ENCODE data around the gene CD9.

CD9 gene

DNA sequence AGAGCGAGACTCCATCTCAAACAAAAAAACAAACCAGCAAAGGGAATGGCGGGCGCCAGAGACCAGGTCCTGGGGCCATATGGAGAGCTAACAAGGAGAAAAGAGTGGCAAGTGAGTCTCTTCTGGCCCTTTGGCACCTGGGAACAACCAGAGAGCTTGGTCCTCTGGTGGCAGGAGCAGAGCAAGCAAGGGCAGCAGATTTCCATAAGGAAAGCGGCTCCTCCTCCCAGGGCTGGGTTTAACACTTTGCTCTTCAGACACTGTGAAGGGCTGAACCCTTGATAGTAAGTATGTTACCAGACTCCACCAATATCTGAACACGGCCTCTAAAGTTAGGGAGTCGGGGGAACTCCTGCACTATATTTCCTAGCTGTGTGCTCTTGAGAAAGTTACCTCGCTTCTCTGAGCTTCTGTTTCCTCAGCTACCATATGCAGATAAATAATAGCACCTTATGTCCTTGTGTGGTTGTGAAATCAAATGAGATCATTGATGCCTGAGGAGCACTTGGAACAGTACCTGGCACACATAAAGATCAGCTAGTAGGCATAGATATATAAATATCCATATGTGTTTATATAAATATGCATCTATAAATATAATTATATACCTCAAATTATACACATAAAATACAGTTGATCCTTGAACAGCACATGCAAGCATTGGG lies 76.9 kb downstream of the CD9 start:
- DNase-seq: no peak

GRCh38 chr12:6277982-6278438 lies 77.8 kb downstream of the CD9 start:
- DNase-seq: no peak

DNA sequence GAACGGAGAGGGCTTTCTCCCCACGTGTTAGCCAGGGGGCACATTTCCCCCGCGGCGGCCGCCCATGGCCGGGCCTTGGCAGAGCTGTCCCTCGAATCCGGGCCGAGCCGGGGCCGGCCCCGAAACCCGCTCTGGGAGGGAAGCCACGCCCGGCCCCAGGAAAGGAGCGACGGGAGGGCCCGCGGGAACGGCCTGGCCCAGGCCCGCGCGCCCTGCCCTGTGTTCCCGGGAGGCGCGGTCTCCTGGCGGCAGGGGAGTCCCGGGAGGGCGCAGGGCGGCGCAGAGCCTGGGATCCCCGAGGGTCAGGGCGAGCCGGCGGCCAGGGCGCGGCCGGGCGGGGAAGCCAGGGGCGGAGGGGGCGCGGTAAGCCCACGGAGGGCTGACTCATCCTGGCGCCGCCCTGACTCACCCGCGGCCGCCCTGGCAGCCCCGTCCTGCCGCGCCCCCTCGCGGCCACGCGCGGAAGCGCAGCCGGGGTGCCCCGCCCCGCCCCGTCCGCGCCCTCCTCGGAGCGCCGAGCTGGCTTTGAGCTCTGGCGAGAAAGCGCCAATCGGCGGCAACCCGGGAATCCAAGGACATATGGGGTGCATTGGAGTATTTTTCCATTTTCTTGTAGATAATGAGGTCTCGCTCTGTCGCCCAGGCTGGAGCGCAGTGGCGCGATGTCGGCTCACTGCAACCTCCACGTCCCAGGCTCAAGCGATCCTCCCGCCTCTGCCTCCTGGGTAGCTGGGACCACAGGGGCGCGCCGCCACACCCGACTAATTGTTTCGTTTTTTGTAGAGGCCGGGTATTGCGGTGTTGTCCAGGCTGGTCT lies 78.4 kb downstream of the CD9 start:
- DNase-seq: peak; percentile 68 to 74

DNA sequence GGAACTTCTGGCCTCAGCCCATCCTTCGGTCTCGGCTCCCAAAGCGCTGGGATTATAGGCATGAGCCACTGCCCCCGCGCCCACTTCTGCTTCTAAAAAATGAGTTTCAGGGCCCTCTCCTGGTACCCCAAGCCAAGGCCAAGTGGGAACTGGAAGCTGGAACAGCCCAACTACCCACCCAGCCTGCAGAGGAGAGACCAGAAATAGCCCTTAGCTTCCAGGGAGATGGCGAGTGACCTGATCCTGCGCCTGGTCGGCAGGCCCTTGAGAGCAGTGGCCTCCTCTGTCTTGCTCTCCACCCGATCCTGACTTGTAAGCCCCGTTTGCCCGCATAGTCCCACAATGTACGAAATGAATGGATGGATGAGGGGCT lies 79.0 kb downstream of the CD9 start:
- no peak for DNase-seq

DNA sequence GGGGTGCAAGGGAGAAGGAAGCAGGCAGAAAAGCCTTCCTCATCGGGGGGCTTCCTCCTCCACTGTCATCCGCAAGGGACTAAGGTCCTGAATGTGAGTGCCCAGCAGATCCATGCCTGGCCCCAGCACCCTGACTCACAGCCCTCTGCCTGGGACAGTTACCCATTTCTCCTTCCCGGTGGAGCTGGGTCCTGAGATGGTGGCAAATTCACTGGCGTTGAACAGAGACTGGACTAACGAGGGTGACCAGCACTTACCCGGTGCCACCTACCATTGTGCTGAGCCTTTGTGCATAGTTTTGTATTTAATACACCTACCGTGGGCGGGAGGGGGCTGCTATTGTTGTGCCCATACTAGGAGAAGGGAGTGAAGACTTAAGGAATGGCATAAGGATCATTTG lies 79.4 kb downstream of the CD9 start:
- no peak for DNase-seq

DNA sequence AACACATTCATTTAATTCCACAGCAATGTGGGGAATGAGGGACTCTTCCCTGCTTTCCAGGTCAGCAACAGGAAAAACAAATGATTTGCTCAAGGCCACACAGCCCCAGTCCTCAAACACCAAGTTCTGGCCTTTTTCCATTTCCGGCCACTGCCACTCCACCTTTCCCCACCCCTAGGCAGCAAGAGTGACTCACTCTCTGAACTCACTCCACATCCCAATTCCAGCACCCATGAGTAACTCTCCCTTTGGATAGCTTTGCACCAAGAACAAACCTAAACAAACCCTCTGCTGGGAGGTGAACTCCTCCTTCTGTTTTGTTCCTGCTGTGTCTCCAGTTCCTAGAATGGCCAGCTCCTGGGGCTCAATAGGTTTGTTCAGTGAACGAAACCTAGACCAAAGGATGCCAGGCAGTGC lies 79.9 kb downstream of the CD9 start:
- no peak for DNase-seq

DNA sequence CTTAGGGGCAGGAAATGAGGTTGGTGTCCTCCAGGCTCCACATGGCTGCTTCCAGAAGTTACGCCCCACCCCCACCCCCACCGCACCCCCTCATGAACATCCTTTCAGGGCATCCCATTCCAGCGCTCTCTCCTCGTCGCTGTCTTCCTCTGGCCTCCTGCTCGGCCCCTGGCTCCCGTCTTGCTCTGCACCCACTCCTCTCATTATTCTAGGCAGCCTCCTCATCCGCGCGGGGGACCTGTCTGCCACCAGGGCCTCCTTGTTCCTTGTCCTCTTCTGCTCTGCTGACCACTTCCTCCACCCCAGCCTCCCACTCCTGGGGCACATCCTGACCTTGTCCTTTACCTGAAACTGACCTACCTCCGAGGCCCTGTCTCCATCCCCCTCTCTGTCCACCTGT lies 80.5 kb downstream of the CD9 start:
- DNase-seq: no peak

- no peak for DNase-seq
These were observed 81.0 kb downstream of the CD9 start for GRCh38 chr12:6281081-6281809.

DNA sequence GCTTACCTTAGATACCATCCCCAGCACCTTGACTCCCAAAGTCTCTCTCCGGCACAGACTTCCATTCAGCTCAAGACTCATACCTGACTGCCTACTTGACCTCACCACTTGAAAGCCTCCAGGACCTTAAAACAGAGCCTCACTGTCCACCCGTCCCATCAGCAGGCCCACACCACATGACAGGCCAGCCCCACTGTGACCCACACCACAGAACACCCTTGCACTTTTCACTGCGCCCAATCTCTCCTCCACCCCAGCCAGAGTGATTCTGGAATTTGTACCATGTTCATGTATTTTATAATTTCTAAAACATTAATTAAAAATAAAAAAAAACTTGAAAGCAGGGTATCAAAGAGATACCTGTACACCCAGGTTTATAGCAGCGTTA lies 82.2 kb downstream of the CD9 start:
- DNase-seq: no peak

DNA sequence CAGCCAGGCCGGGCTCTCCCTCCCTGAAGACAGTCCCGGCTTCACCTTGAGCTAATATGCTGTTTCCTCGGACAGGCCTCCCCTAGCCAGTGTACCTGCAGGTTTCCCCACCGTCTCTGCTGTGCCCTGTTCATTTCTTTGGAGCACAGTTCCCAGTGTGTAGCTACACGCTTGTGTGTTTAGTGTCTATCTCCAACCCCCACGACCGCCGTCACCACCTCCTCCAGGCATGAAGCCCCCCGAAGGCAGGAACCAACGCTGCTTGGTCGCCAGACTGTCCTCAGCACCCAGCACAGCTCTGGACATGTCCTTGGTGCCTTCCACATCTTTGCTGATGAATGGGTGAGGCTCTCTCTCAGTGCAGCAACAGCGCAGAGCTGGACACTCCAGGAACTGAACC lies 84.1 kb downstream of the CD9 start:
- DNase-seq: no peak

DNA sequence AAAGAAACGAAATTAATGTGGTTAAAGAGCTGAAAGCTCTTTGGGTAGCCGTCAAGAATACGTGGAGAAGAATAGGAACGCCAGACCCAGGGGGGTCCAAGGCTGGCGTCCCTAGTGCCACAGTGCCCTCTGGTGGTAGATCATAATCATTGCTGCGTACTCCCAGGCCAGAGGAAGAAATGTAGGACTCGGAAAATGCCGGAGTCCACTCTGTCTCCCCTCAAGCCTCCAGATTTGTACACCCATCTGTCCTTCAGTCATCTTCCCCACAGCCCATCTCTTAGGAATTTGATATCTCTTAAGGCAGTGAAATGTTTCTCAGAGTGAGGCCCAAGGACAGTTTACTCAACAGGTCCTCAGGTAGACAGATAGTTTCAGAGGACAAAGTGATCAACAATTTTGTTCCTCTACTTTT lies 84.9 kb downstream of the CD9 start:
- peak; percentile 59 to 67 for DNase-seq

- DNase-seq: no peak
These were observed 85.5 kb downstream of the CD9 start for GRCh38 chr12:6285532-6286306.
